Pancreas (tissue), 10 donors: ENCODE measurements around the gene CHTF8. TPM values are rescaled to one million over a fixed set of nuclear protein-coding genes. Genes with fewer than 3 reads are reported as not detected.
"Not testable (repeated sequence)": the region's sequence is repeated elsewhere in the genome, so short reads cannot be mapped to it uniquely, and the experiment has no call there.

Source experiments
- ATAC-seq, 4 donors: fragments of 200-7000 bp; cut with Tn5 transposase; one replicate each; pipeline versions ENCODE4 v1.8.0 to v1.9.1; 2020; ENCODE audit warnings: mild to moderate bottlenecking in 4 of 4, moderate library complexity in 4 of 4
- DNase-seq, 6 donors: peaks; one replicate each; pipeline ENCODE4 v3.0.0-alpha.2; 2020
- FAIRE-seq: peaks from 2 replicates; lab custom pipeline; 2012; peaks lifted over from hg19 to GRCh38; lab: Jason Lieb, UNC
- H3K27ac ChIP-seq, 4 donors: fragments of 200-600 bp; sonication (generic); 1 replicate in 3 of 4; 2 replicates in 1 of 4; pipeline versions ENCODE4 v1.5.0 to v1.8.0; 2020
- H3K27me3 ChIP-seq, 4 donors: fragments of 200-600 bp; one replicate each; pipeline ENCODE4 v1.8.0; 2021
- H3K36me3 ChIP-seq, 3 donors: fragments of 200-600 bp; sonication (generic) in 1 of 3; one replicate each; pipeline versions ENCODE4 v1.5.0 to v1.8.0; 2020 to 2021
- H3K4me1 ChIP-seq, 3 donors: fragments of 200-600 bp; one replicate each; pipeline ENCODE4 v1.8.0; 2021
- H3K4me3 ChIP-seq, 4 donors: fragments of 200-600 bp; sonication (generic) in 2 of 4; one replicate each; pipeline versions ENCODE4 v1.5.0 to v1.8.0; 2020 to 2021
- H3K9me3 ChIP-seq, 4 donors: fragments of 200-600 bp; one replicate each; pipeline ENCODE4 v1.8.0; 2021
- CTCF ChIP-seq, 4 donors: fragments of 200-600 bp; sonication (generic) in 3 of 4; IDR thresholded peaks; one replicate each; pipeline versions ENCODE4 v1.5.0 to v1.8.0; 2021; ENCODE audit warnings: antibody characterized with exemption in 4 of 4
- WGBS, 2 donors: extraction: QIAGEN DNeasy Blood & Tissue Kit; methylation state at CpG; one replicate each; pipeline ENCODE4 v1.1.7; 2013; 5-methylcytosine and 5-hydroxymethylcytosine counted together
- intact Hi-C, 3 donors: fragments of 100-400 bp; cut with DNase I; formaldehyde crosslinking; loops; one replicate each; pipeline versions ENCODE4 v1.11.1 to v1.14.2; 2022
- polyA plus RNA-seq, 2 donors: library from polyadenylated mRNA; stranded (reverse); fragments of 200-250 nt; gene quantifications; one replicate each; pipeline ENCODE4 v1.2.3, GENCODE V29; 2013
- total RNA-seq, 6 donors: library from RNA; stranded (reverse); fragmentation: NEBNext Ultra II Directional in 4 of 6; extraction: Animal tissue kit (Norgen Biotek cat#: 25700) in 4 of 6; gene quantifications; one replicate each; pipeline versions ENCODE4 v1.2.1 to v1.2.4, GENCODE V29; 2021 to 2023
- donor health status: healthy with polysubstance abuse.
- donor health status: DM: no; HTN: no; CAD: no; lungs with moderate emphysema.
- donor health status: DM: no; HTN: no; CAD: no.
- donor health status: control.
- donor health status: control.
- donor health status: Bipolar disorder and iron deficiency.
- donor health status: DM: yes; HTN: yes; CAD: no.
- donor health status: DM: no; HTN: no; CAD: no.
- donor health status: DM: no; HTN: no; CAD: no.
- donor health status: DM: yes; HTN: yes; CAD: no.

The CHTF8 gene
- total and polyA plus RNA-seq, 8 donors: 21.7 to 74.5 (median 41.1) TPM

- no peak for TF ChIP-seq CTCF (IDR thresholded peaks at IDR 0.05)
Measured at GRCh38 chr16:69131167-69131838, 1.1 kb downstream of the CHTF8 start.

GRCh38 chr16:69130461-69130860 is 1.9 kb downstream of the CHTF8 start:
- H3K36me3 ChIP-seq: no peaks in the 10 kb centered on the region
- no peak for FAIRE-seq
- 17 to 24% methylated on average over 6 of the region's 6 CpGs for WGBS, 2 donors
- H3K27me3 ChIP-seq: no peaks in the 10 kb centered on the region
- no peak overlapping the region for H3K27ac ChIP-seq
- no peaks in the 10 kb centered on the region for H3K9me3 ChIP-seq
- no peak for DNase-seq
- H3K4me3 ChIP-seq: peak overlapping the region in 1 of 4 donors; percentile 84
- no peak for TF ChIP-seq CTCF (IDR thresholded peaks at IDR 0.05)
- no peak for ATAC-seq
- peaks cover 7 to 22% (median 15%) of the 10 kb centered on the region in 3 donors for H3K4me1 ChIP-seq
- intact Hi-C loops: no loop called here

More at GRCh38 chr16:69131167-69131838, 1.1 kb downstream of the CHTF8 start:
- peaks cover 7 to 22% (median 15%) of the 10 kb centered on the region in 3 donors for H3K4me1 ChIP-seq
- FAIRE-seq: no peak
- peak in 2 of 4 donors; percentile 12 to 19 for ATAC-seq
- no peaks in the 10 kb centered on the region for H3K9me3 ChIP-seq
- no peaks in the 10 kb centered on the region for H3K36me3 ChIP-seq
- peak overlapping the region; percentile 55 to 84 (median 74) for H3K4me3 ChIP-seq
- H3K27me3 ChIP-seq: no peaks in the 10 kb centered on the region
- no peak for DNase-seq
- WGBS, 2 donors: 4 to 9% methylated on average over 15 of the region's 15 CpGs
- intact Hi-C loops: no loop called here
- peak overlapping the region in 3 of 4 donors; percentile 73 to 84 (median 79) for H3K27ac ChIP-seq

- Histone ChIP-seq H3K27ac (no peak overlapping the region), H3K36me3 (no peaks in the 10 kb centered on the region), H3K4me1 (peaks cover 0 to 13% (median 9%) of the 10 kb centered on the region in 3 donors), H3K27me3 (no peaks in the 10 kb centered on the region), H3K9me3 (no peaks in the 10 kb centered on the region), H3K4me3 (no peak overlapping the region)
- intact Hi-C loops: no loop called here
- DNase-seq: no peak
- 86 to 87% methylated on average over 12 of the region's 12 CpGs for WGBS, 2 donors
- no peak for FAIRE-seq
- TF ChIP-seq CTCF (IDR thresholded peaks at IDR 0.05): no peak
- ATAC-seq: no peak
Measured at GRCh38 chr16:69127966-69128510, 4.3 kb downstream of the CHTF8 start.

GRCh38 chr16:69126801-69127200 is 5.6 kb downstream of the CHTF8 start:
- intact Hi-C loops, H3K4me3 ChIP-seq, H3K27me3 ChIP-seq, H3K36me3 ChIP-seq, DNase-seq, FAIRE-seq, H3K9me3 ChIP-seq, H3K27ac ChIP-seq, ATAC-seq: not testable (repeated sequence)
- peaks cover 0 to 13% (median 9%) of the 10 kb centered on the region in 3 donors for H3K4me1 ChIP-seq
- 94 to 96% methylated on average over 10 of the region's 10 CpGs for WGBS, 2 donors

- Histone ChIP-seq H3K27me3 (no peaks in the 10 kb centered on the region), H3K9me3 (no peaks in the 10 kb centered on the region), H3K36me3 (no peaks in the 10 kb centered on the region), H3K4me1 (peaks cover 0 to 13% (median 9%) of the 10 kb centered on the region in 3 donors), H3K4me3 (no peak overlapping the region), H3K27ac (no peak overlapping the region)
- no peak for TF ChIP-seq CTCF (IDR thresholded peaks at IDR 0.05)
- no peak for ATAC-seq
- intact Hi-C loops: no loop called here
- FAIRE-seq: no peak
- WGBS, 2 donors: 70 to 77% methylated on average over 3 of the region's 3 CpGs
- no peak for DNase-seq
Measured at GRCh38 chr16:69126221-69126620, 6.2 kb downstream of the CHTF8 start.

- FAIRE-seq, H3K9me3 ChIP-seq, H3K36me3 ChIP-seq, H3K27ac ChIP-seq, H3K4me3 ChIP-seq, DNase-seq, H3K27me3 ChIP-seq, H3K4me1 ChIP-seq, ATAC-seq: not testable (repeated sequence)
- intact Hi-C loops: loop anchor here in 1 of 3 donors (5.0 kb wide), 1 partner anchor 228 kb away; no protein-coding TSS in a partner anchor
- WGBS, 2 donors: 92 to 93% methylated on average over 14 of the region's 14 CpGs
Measured at GRCh38 chr16:69124961-69125360, 7.4 kb downstream of the CHTF8 start.

GRCh38 chr16:69124406-69124805 is 8.0 kb downstream of the CHTF8 start:
- H3K27me3 ChIP-seq, H3K36me3 ChIP-seq, ATAC-seq, H3K4me1 ChIP-seq, DNase-seq, H3K4me3 ChIP-seq, H3K27ac ChIP-seq, FAIRE-seq, H3K9me3 ChIP-seq: not testable (repeated sequence)
- 82% methylated on average over 8 of the region's 8 CpGs for WGBS, 2 donors
- intact Hi-C loops: loop anchor here in 1 of 3 donors (5.0 kb wide), 1 partner anchor 227 kb away; no protein-coding TSS in a partner anchor
